Peyer's patch (tissue), 4 donors: ENCODE results near the gene ADGRF1. TPM values are rescaled to one million over a fixed set of nuclear protein-coding genes. Genes with fewer than 3 reads are reported as not detected.

Source experiments
- DNase-seq, 3 donors: peaks; one replicate each; pipeline ENCODE4 v3.0.0-alpha.2; 2017 to 2019
- H3K27ac ChIP-seq, 4 donors: fragments of 200-600 bp; sonication (generic); one replicate each; pipeline ENCODE4 v1.5.1; 2016 to 2019
- H3K27me3 ChIP-seq, 2 donors: fragments of 200-600 bp; sonication (generic); one replicate each; pipeline ENCODE4 v1.5.1; 2019
- H3K36me3 ChIP-seq, 3 donors: fragments of 200-600 bp; sonication (generic); one replicate each; pipeline ENCODE4 v1.5.1; 2016 to 2019
- H3K4me1 ChIP-seq, 4 donors: fragments of 200-600 bp; sonication (generic); one replicate each; pipeline ENCODE4 v1.5.1; 2016 to 2019
- H3K4me3 ChIP-seq, 4 donors: fragments of 200-600 bp; sonication (generic); 1 replicate in 3 of 4; 2 replicates in 1 of 4; pipeline ENCODE4 v1.5.1; 2016 to 2019; ENCODE audit warnings: mild to moderate bottlenecking in 1 of 4
- H3K9me3 ChIP-seq, 4 donors: fragments of 200-600 bp; sonication (generic); one replicate each; pipeline ENCODE4 v1.5.1; 2016 to 2019; ENCODE audit warnings: mild to moderate bottlenecking in 1 of 4
- CTCF ChIP-seq, 6 experiments: fragments of 450-650 bp in 4 of 6; fragments of 200-600 bp in 2 of 6; sonication (generic) in 1 of 6; IDR thresholded peaks; one replicate each; pipeline ENCODE4 v1.5.1; 2017 to 2019; ENCODE audit warnings: antibody characterized with exemption in 6 of 6, mild to moderate bottlenecking in 3 of 6, moderate library complexity in 1 of 6
- POLR2A ChIP-seq, 2 donors: fragments of 450-650 bp; IDR thresholded peaks; one replicate each; pipeline ENCODE4 v1.5.1; 2017; ENCODE audit warnings: antibody characterized with exemption in 2 of 2, mild to moderate bottlenecking in 2 of 2, moderate library complexity in 2 of 2
- total RNA-seq, 4 donors: library from RNA; depleted of rRNA; stranded (reverse); fragments of >200 nt; gene quantifications; one replicate each; pipeline ENCODE4 v1.1.0, GENCODE V29; 2016

ADGRF1 gene
- total RNA-seq, 4 donors from 2014 or later = 7.4 to 22.6 (median 13.5) TPM; not detected in 1

GRCh38 chr6:47075168-47075567, 33.0 kb upstream of the ADGRF1 start:
- Histone ChIP-seq H3K36me3 (no peaks in the 10 kb centered on the region), H3K9me3 (no peaks in the 10 kb centered on the region), H3K27ac (no peak overlapping the region), H3K4me1 (peaks cover 0 to 6% (median 0%) of the 10 kb centered on the region in 4 donors), H3K4me3 (no peak overlapping the region), H3K27me3 (no peaks in the 10 kb centered on the region)
- TF ChIP-seq POLR2A (IDR thresholded peaks at IDR 0.05) (no peak), CTCF (IDR thresholded peaks at IDR 0.05) (no peak)
- no peak for DNase-seq

- no peak overlapping the region for H3K27ac ChIP-seq
- H3K4me3 ChIP-seq = no peak overlapping the region
- no peak for TF ChIP-seq POLR2A (IDR thresholded peaks at IDR 0.05)
- TF ChIP-seq CTCF (IDR thresholded peaks at IDR 0.05) = peak in 1 of 6 experiments; percentile 10
- H3K9me3 ChIP-seq = no peaks in the 10 kb centered on the region
- no peaks in the 10 kb centered on the region for H3K36me3 ChIP-seq
- DNase-seq = no peak
- no peaks in the 10 kb centered on the region for H3K27me3 ChIP-seq
- peaks cover 0 to 6% (median 0%) of the 10 kb centered on the region in 4 donors for H3K4me1 ChIP-seq
These were observed 31.3 kb upstream of the ADGRF1 start for GRCh38 chr6:47073125-47074110.

GRCh38 chr6:47072667-47073066, 30.5 kb upstream of the ADGRF1 start:
- H3K27me3 ChIP-seq = no peaks in the 10 kb centered on the region
- no peak for TF ChIP-seq CTCF (IDR thresholded peaks at IDR 0.05)
- no peak for TF ChIP-seq POLR2A (IDR thresholded peaks at IDR 0.05)
- DNase-seq = no peak
- H3K36me3 ChIP-seq = no peaks in the 10 kb centered on the region
- peaks cover 0 to 6% (median 0%) of the 10 kb centered on the region in 4 donors for H3K4me1 ChIP-seq
- no peak overlapping the region for H3K4me3 ChIP-seq
- no peak overlapping the region for H3K27ac ChIP-seq
- no peaks in the 10 kb centered on the region for H3K9me3 ChIP-seq

GRCh38 chr6:47071681-47072080, 29.5 kb upstream of the ADGRF1 start:
- DNase-seq = no peak
- H3K27me3 ChIP-seq = no peaks in the 10 kb centered on the region
- H3K27ac ChIP-seq = no peak overlapping the region
- TF ChIP-seq CTCF (IDR thresholded peaks at IDR 0.05) (no peak), POLR2A (IDR thresholded peaks at IDR 0.05) (no peak)
- H3K4me3 ChIP-seq = no peak overlapping the region
- peaks cover 0 to 6% (median 0%) of the 10 kb centered on the region in 4 donors for H3K4me1 ChIP-seq
- no peaks in the 10 kb centered on the region for H3K9me3 ChIP-seq
- H3K36me3 ChIP-seq = no peaks in the 10 kb centered on the region

- no peaks in the 10 kb centered on the region for H3K36me3 ChIP-seq
- DNase-seq = no peak
- no peak for TF ChIP-seq POLR2A (IDR thresholded peaks at IDR 0.05)
- TF ChIP-seq CTCF (IDR thresholded peaks at IDR 0.05) = no peak
These were observed 28.3 kb upstream of the ADGRF1 start for GRCh38 chr6:47070461-47070860.

More at GRCh38 chr6:47070461-47070860, 28.3 kb upstream of the ADGRF1 start:
- H3K4me1 ChIP-seq = no peaks in the 10 kb centered on the region
- no peaks in the 10 kb centered on the region for H3K9me3 ChIP-seq
- H3K27ac ChIP-seq = no peak overlapping the region
- no peak overlapping the region for H3K4me3 ChIP-seq
- no peaks in the 10 kb centered on the region for H3K27me3 ChIP-seq
